ENCODE results near the gene SLC25A51. TPM values are rescaled to one million over a fixed set of nuclear protein-coding genes. Genes with fewer than 3 reads are reported as not detected.
"Not testable (repeated sequence)": the region's sequence is repeated elsewhere in the genome, so short reads cannot be mapped to it uniquely, and the experiment has no call there.

SLC25A51 gene
- total RNA-seq, 1 donor from 2014 or later: 35.4 TPM

- DNase-seq (ENCODE audit: extremely low read depth, low read depth, low spot score): no peak
These were observed 1.8 kb upstream of the SLC25A51 start for GRCh38 chr9:37905776-37906175.

- DNase-seq (ENCODE audit: extremely low read depth, low read depth, low spot score): no peak
These were observed 1.2 kb upstream of the SLC25A51 start for GRCh38 chr9:37905131-37905505.

DNA sequence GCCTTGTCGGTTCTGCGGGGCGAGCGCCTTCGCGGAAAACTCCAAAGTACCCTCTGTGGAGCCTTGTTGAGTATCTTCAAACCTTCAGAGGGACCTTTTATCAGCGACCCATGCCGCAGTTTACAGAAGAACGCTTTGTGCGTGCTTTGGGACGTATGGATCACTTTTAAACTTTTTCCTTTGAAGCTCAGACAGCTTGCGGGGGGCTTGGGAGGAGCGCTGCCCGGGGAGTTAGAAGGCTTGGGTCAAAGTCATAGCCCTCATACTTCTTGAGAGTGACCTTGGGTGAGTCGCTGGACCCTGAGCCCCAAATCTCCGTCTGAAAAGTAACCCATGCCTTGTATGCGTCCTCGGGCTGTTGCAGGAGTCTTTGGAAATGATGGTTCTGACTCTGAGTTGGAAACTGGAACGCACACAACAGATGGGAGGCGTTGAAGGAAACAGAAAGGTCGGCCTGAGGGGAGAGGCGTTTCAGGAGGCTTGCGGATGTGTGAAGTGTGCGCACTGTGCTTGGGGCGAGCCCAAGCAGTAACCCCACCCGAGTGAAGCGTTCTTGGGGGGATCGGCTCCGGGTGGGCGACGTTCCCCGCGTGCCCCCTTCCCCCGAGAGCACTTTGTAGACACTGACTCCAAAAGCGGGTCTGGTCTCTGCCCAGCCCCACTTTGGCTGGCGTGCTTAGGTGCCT lies 661 bp upstream of the SLC25A51 start:
- no peak for DNase-seq (ENCODE audit: extremely low read depth, low read depth, low spot score)

DNA sequence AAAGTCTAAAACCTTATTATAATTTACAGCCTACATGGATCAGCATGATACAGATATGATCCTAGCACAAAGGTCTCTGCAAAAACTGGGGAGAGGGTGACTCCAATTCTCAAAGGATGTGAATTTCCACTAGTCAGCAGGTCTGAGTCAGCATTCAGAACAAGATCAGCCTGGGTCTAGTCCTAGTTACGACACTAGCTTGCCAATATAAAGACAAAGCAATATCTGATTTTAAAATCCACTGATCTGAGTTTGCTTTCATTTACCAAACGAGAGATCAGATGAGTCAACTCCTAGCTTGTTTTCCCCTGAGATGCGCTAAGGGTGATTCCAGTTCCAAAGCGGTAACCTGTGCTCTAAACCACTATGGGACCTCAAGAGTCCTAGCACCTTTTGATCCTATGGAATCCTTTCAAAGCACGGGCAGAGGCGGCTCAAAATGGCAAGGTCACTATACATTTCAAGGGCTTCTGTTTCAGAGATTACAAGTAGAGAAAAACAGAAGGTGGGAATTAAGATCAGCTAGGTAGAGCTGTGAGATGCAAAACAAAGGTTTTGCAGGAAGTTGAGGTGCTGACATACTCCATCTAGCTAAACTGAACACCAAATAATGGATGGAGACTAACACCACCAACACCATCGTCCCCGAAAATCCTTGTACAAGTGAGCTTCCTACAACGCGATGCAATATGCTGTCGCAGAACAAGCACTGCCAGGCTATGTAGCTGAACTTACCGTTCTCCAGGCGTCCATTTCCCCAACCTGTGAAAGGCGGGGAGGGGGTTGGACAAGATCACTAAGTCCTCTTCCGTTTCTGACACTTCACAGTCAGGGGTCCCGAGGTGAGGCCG lies 906 bp downstream of the SLC25A51 start:
- DNase-seq (ENCODE audit: extremely low read depth, low read depth, low spot score): no peak

- DNase-seq (ENCODE audit: extremely low read depth, low read depth, low spot score): no peak
These were observed 1.8 kb downstream of the SLC25A51 start for GRCh38 chr9:37902131-37902530.

GRCh38 chr9:37899041-37899440 lies 4.9 kb downstream of the SLC25A51 start:
- DNase-seq (ENCODE audit: extremely low read depth, low read depth, low spot score): no peak

GRCh38 chr9:37897665-37898064 lies 6.3 kb downstream of the SLC25A51 start:
- no peak for DNase-seq (ENCODE audit: extremely low read depth, low read depth, low spot score)

DNA sequence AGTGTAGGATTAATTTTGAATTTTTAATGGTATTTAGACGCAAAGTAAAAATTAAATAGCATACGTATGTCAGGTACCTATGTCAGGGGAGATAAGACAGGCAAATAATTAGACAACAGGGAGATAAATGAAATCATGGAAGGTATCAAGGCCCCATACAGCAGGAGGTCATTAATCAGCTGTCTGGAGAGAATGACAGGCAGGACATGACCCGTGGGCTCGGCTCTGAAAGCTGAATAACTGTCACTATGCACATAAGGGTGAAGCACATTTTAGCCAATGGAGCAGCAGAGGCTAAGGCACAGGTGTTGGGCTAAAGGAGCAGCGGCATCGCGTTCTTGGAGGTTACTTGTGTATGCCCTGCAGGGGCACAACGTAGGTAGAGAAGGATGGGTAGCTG lies 11.9 kb downstream of the SLC25A51 start:
- no peak for DNase-seq (ENCODE audit: extremely low read depth, low read depth, low spot score)

DNA sequence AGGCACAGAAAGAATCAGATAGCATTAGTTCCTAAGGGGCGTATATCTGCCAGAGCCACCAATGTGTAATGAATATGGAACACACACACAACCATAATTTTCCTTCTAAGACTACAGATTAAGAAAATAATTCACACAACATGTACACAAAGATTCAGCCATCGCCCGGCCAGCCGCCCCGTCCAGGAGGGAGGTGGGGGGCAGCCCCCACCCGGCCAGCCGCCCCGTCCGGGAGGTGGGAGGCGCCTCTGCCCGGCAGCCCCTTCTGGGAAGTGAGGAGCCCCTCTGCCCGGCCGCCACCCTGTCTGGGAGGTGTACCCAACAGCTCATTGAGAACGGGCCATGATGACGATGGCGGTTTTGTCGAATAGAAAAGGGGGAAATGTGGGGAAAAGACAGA lies 12.9 kb downstream of the SLC25A51 start:
- DNase-seq (ENCODE audit: extremely low read depth, low read depth, low spot score): not testable (repeated sequence)

GRCh38 chr9:37889536-37889935 lies 14.4 kb downstream of the SLC25A51 start:
- DNase-seq (ENCODE audit: extremely low read depth, low read depth, low spot score): no peak

DNA sequence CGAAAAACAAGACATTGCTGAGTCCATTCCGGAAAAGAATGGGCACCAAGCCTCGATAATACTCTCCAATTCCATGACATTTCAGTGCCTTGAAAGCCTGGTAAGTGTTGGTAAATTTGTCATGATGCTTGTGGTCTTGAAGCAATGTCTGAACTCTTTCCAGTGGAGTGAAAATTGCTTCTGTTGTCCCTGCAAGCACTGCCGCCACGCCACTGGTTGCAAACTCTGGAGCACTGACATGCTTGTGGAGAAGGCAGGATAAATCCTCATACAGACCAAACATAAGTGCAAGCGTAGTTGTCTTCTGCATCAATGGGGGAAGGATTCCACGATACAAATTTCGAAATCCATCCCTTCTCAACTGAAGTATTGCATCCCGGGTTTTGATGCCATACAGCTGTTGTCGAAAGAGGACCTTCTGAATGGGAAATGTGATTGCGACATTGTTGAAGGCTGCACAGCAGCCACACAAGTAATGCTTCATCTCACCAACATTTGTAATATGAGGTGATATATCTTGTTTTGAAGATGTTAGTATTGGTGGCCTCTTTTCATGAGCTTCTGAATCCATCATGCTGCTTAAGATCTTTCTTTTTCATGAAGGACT lies 15.8 kb downstream of the SLC25A51 start:
- DNase-seq (ENCODE audit: extremely low read depth, low read depth, low spot score): not testable (repeated sequence)

GRCh38 chr9:37880916-37881479 lies 22.9 kb downstream of the SLC25A51 start:
- no peak for DNase-seq (ENCODE audit: extremely low read depth, low read depth, low spot score)

DNA sequence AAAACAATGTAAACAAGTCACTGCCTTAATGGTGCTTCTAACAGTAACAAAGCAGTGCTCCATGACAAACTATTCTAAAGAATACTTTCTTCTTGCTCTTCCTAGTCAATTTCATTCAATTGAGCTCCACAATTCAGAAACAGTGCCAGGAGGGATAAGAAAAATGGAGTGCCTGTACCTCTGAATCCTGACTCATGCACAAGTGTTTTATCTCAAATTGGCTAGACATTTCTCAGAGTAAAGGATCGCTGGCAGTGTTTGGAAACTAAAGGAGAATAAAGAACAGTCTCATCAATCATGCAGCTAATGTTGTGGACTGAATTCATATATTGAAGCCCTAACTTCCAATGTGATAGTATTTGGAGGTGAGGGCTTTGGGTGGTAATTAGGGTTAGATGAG lies 27.6 kb downstream of the SLC25A51 start:
- DNase-seq (ENCODE audit: extremely low read depth, low read depth, low spot score): no peak

- DNase-seq (ENCODE audit: extremely low read depth, low read depth, low spot score): no peak
These were observed 30.0 kb downstream of the SLC25A51 start for GRCh38 chr9:37873955-37874354.

DNA sequence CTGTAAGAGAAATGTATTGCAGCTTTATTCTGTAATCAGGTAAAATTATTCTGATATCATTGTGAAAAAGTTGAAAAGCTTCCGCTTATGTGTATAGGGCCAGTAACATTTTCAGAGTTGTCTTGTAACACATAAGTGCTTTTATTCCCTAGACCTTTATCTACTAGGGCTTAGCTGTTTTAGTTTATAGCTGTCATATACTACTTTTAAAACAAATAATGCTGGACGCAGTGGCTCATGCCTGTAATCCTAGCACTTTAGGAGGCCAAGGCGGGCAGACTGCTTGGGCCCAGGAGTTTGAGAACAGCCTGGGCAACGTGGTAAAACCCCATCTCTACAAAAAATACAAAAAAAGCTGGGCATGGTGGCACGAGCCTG lies 33.1 kb downstream of the SLC25A51 start:
- DNase-seq (ENCODE audit: extremely low read depth, low read depth, low spot score): no peak

DNA sequence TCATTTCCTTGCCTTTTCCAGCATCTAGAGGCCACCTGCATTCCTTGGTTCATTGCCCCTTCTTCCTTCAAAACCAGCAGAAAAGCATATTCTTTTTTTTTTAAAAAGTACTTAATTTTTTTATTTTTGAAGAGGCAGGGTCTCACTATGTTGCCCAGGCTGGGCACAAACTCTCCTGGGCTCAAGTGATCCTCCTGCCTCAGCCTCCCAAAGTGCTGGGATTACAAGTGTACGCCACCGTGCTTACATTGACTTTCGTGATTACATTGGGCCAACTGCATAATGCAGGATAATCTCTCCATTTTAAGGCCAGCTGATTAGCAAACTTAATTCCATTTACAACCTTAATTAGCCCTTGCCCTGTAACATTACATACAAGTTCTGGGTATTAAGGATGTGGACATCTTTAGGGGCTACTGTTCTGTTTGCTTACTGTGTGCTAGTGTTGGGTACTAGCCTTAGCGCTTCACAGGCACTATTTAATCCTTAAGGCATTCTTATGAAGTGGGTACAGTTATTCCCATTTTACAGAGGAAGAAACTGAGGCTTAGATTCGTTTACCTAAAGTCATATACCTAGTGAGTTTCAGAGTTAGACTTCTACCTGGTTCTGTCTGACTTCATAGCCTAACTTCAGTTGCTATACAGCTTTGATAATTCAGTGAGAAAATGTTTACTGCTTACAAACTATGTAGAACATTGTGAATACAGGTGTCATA lies 33.7 kb downstream of the SLC25A51 start:
- no peak for DNase-seq (ENCODE audit: extremely low read depth, low read depth, low spot score)

DNA sequence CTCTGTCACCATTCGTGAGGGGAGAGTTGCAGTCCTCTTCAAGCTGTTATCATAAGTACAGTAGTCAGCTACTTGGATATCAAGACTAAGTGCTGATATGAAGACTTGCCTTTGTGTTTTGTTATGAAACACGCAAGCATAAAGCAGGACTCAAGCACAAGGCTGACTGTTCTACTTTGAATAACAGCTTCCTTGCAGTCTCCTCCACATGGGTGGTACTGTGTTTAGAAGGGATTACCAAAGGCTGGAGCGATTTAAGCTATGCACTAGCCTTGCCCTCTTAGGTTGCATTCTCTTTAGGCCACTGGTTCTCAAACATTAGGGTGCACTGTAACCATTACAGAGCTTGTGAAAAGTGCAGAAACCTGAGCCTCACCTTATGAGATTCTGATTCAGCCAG lies 41.4 kb downstream of the SLC25A51 start:
- no peak for DNase-seq (ENCODE audit: extremely low read depth, low read depth, low spot score)

GRCh38 chr9:37859043-37859442 lies 44.9 kb downstream of the SLC25A51 start:
- no peak for DNase-seq (ENCODE audit: extremely low read depth, low read depth, low spot score)

- DNase-seq (ENCODE audit: extremely low read depth, low read depth, low spot score): no peak
These were observed 47.4 kb downstream of the SLC25A51 start for GRCh38 chr9:37856551-37856950.

GRCh38 chr9:37852222-37852621 lies 51.7 kb downstream of the SLC25A51 start:
- no peak for DNase-seq (ENCODE audit: extremely low read depth, low read depth, low spot score)

All from glomerular endothelial cell (primary cell).